ACC112 (cell line): ENCODE results near the gene TOMT.
A peak's percentile ranks its signal among the peaks of the same experiment; 100 is the strongest.
"Not testable (repeated sequence)": the region's sequence is repeated elsewhere in the genome, so short reads cannot be mapped to it uniquely, and the experiment has no call there.

Source experiments
- H2AFZ ChIP-seq: fragments of 200-600 bp; sonication (generic); one replicate; pipeline ENCODE4 v1.6.0; 2017; ENCODE audit warnings: antibody characterized with exemption, low read length; ENCODE audit not compliant: unreplicated experiment
- H3K27ac ChIP-seq: fragments of 200-600 bp; sonication (generic); 2 replicates; pipeline ENCODE4 v1.5.1; 2014; ENCODE audit warnings: low read depth, mild to moderate bottlenecking, antibody characterized with exemption, low read length, moderate library complexity
- H3K27me3 ChIP-seq: fragments of 200-600 bp; sonication (generic); 2 replicates; pipeline ENCODE4 v1.6.1; 2014; ENCODE audit warnings: mild to moderate bottlenecking, antibody characterized with exemption, low read length, moderate library complexity, mixed read lengths; ENCODE audit not compliant: insufficient read depth
- H3K36me3 ChIP-seq: fragments of 200-600 bp; sonication (generic); 2 replicates; pipeline ENCODE4 v1.6.1; 2016; ENCODE audit warnings: mild to moderate bottlenecking, antibody characterized with exemption, low read length, moderate library complexity, mixed read lengths; ENCODE audit not compliant: insufficient read depth
- H3K4me1 ChIP-seq: fragments of 200-600 bp; sonication (generic); one replicate; pipeline ENCODE4 v1.6.1; 2016; ENCODE audit warnings: low read length, mixed read lengths; ENCODE audit not compliant: insufficient read depth, unreplicated experiment, control insufficient read depth
- H3K4me3 ChIP-seq: fragments of 200-600 bp; sonication (generic); 2 replicates; pipeline ENCODE4 v1.5.1; 2014; ENCODE audit warnings: mild to moderate bottlenecking, low read depth, low read length
- H3K79me2 ChIP-seq: fragments of 200-600 bp; sonication (generic); one replicate; pipeline ENCODE4 v1.6.0; 2016; ENCODE audit warnings: low read length; ENCODE audit not compliant: control insufficient read depth, unreplicated experiment, insufficient read depth

Gene TOMT

GRCh38 chr11:72141066-72141465 is 35.3 kb downstream of the TOMT start:
- H3K27me3 ChIP-seq = no peaks in the 10 kb centered on the region
- no peak overlapping the region for H3K4me3 ChIP-seq
- H3K36me3 ChIP-seq = no peaks in the 10 kb centered on the region
- H3K27ac ChIP-seq = peak overlapping the region; percentile 70
- no peak overlapping the region for H2AFZ ChIP-seq
- H3K4me1 ChIP-seq = peaks cover 24% of the 10 kb centered on the region
- H3K79me2 ChIP-seq = no peaks in the 10 kb centered on the region

GRCh38 chr11:72142086-72142485 is 36.4 kb downstream of the TOMT start:
- peaks cover 24% of the 10 kb centered on the region for H3K4me1 ChIP-seq
- not testable (repeated sequence) for H2AFZ ChIP-seq, H3K79me2 ChIP-seq, H3K27me3 ChIP-seq, H3K36me3 ChIP-seq, H3K27ac ChIP-seq, H3K4me3 ChIP-seq

GRCh38 chr11:72142543-72142942 is 36.8 kb downstream of the TOMT start:
- not testable (repeated sequence) for H3K79me2 ChIP-seq, H3K27ac ChIP-seq

GRCh38 chr11:72144807-72145565 is 39.3 kb downstream of the TOMT start:
- Histone ChIP-seq H3K27me3 (no peaks in the 10 kb centered on the region), H3K36me3 (no peaks in the 10 kb centered on the region), H2AFZ (no peak overlapping the region), H3K79me2 (no peaks in the 10 kb centered on the region), H3K4me3 (no peak overlapping the region), H3K27ac (peak overlapping the region; percentile 80), H3K4me1 (peaks cover 24% of the 10 kb centered on the region)

More at GRCh38 chr11:72142543-72142942, 36.8 kb downstream of the TOMT start:
- not testable (repeated sequence) for H3K36me3 ChIP-seq, H2AFZ ChIP-seq, H3K4me3 ChIP-seq, H3K27me3 ChIP-seq
- peaks cover 24% of the 10 kb centered on the region for H3K4me1 ChIP-seq

GRCh38 chr11:72146625-72147024 is 40.9 kb downstream of the TOMT start:
- H3K27me3 ChIP-seq = no peaks in the 10 kb centered on the region
- H3K4me1 ChIP-seq = peaks cover 10% of the 10 kb centered on the region
- no peaks in the 10 kb centered on the region for H3K79me2 ChIP-seq
- H3K36me3 ChIP-seq = no peaks in the 10 kb centered on the region
- peak overlapping the region; percentile 38 for H2AFZ ChIP-seq
- H3K27ac ChIP-seq = no peak overlapping the region
- no peak overlapping the region for H3K4me3 ChIP-seq

GRCh38 chr11:72150882-72151281 is 45.2 kb downstream of the TOMT start:
- Histone ChIP-seq H3K4me1 (no peaks in the 10 kb centered on the region), H3K4me3 (no peak overlapping the region), H3K36me3 (no peaks in the 10 kb centered on the region), H2AFZ (no peak overlapping the region), H3K79me2 (no peaks in the 10 kb centered on the region), H3K27ac (no peak overlapping the region), H3K27me3 (no peaks in the 10 kb centered on the region)

GRCh38 chr11:72153874-72154273 is 48.1 kb downstream of the TOMT start:
- H3K27me3 ChIP-seq, H3K79me2 ChIP-seq, H3K27ac ChIP-seq, H2AFZ ChIP-seq, H3K4me3 ChIP-seq, H3K36me3 ChIP-seq, H3K4me1 ChIP-seq: not testable (repeated sequence)

GRCh38 chr11:72154816-72155215 is 49.1 kb downstream of the TOMT start:
- Histone ChIP-seq H2AFZ (no peak overlapping the region), H3K36me3 (no peaks in the 10 kb centered on the region), H3K4me1 (no peaks in the 10 kb centered on the region), H3K27me3 (peaks cover 8% of the 10 kb centered on the region; the same call in 1 of the 2 replicates), H3K79me2 (no peaks in the 10 kb centered on the region), H3K27ac (no peak overlapping the region), H3K4me3 (no peak overlapping the region)

GRCh38 chr11:72155751-72156150 is 50.0 kb downstream of the TOMT start:
- no peaks in the 10 kb centered on the region for H3K4me1 ChIP-seq
- H2AFZ ChIP-seq = no peak overlapping the region
- H3K36me3 ChIP-seq = no peaks in the 10 kb centered on the region
- peaks cover 14% of the 10 kb centered on the region; the same call in 1 of the 2 replicates for H3K27me3 ChIP-seq
- no peak overlapping the region for H3K4me3 ChIP-seq
- no peaks in the 10 kb centered on the region for H3K79me2 ChIP-seq
- no peak overlapping the region for H3K27ac ChIP-seq

GRCh38 chr11:72157131-72157530 is 51.4 kb downstream of the TOMT start:
- Histone ChIP-seq H3K79me2 (no peaks in the 10 kb centered on the region), H2AFZ (no peak overlapping the region), H3K4me3 (no peak overlapping the region), H3K36me3 (no peaks in the 10 kb centered on the region), H3K27me3 (peaks cover 20% of the 10 kb centered on the region; the same call in 1 of the 2 replicates), H3K27ac (no peak overlapping the region), H3K4me1 (no peaks in the 10 kb centered on the region)
